ENCODE results near the gene TCF7L1. TPM values are rescaled to one million over a fixed set of nuclear protein-coding genes. Genes with fewer than 3 reads are reported as not detected.
"Not testable (repeated sequence)": the region's sequence is repeated elsewhere in the genome, so short reads cannot be mapped to it uniquely, and the experiment has no call there.

The TCF7L1 gene
- total RNA-seq, 1 experiment from 2014 or later: 1.1 TPM

GRCh38 chr2:85309699-85310321 lies 176.6 kb downstream of the TCF7L1 start:
- H3K9me3 Mint-ChIP-seq (ENCODE audit: unreplicated experiment): no peaks in the 10 kb centered on the region
- no peaks in the 10 kb centered on the region for H3K27me3 Mint-ChIP-seq (ENCODE audit: insufficient read depth, unreplicated experiment)
- ChIA-PET CTCF (interaction anchor here (0.5 to 5.0 kb wide), 8 partner anchors 9 to 294 kb away, joined by 3 to 31 read pairs (median 4); no protein-coding TSS in a partner anchor), POLR2A (interaction anchor here (1.5 kb wide), 1 partner anchor 18 kb away, joined by 7 read pairs; the partner anchor contains the start of gene TGOLN2)
- H3K4me3 Mint-ChIP-seq (ENCODE audit: unreplicated experiment): no peak overlapping the region
- intact Hi-C loops (cut with micrococcal nuclease): loop anchor here (5.0 kb wide), 1 partner anchor 242 kb away; no protein-coding TSS in a partner anchor
- peaks cover 10% of the 10 kb centered on the region for H3K36me3 Mint-ChIP-seq (ENCODE audit: insufficient read depth, unreplicated experiment)
- no peak overlapping the region for H3K27ac Mint-ChIP-seq (ENCODE audit: low read depth, unreplicated experiment)
- H3K4me1 Mint-ChIP-seq (ENCODE audit: insufficient read depth, unreplicated experiment): peaks cover 11% of the 10 kb centered on the region
- DNase-seq (ENCODE audit: unreplicated experiment): no peak
- TF ChIP-seq, protein P1, sequence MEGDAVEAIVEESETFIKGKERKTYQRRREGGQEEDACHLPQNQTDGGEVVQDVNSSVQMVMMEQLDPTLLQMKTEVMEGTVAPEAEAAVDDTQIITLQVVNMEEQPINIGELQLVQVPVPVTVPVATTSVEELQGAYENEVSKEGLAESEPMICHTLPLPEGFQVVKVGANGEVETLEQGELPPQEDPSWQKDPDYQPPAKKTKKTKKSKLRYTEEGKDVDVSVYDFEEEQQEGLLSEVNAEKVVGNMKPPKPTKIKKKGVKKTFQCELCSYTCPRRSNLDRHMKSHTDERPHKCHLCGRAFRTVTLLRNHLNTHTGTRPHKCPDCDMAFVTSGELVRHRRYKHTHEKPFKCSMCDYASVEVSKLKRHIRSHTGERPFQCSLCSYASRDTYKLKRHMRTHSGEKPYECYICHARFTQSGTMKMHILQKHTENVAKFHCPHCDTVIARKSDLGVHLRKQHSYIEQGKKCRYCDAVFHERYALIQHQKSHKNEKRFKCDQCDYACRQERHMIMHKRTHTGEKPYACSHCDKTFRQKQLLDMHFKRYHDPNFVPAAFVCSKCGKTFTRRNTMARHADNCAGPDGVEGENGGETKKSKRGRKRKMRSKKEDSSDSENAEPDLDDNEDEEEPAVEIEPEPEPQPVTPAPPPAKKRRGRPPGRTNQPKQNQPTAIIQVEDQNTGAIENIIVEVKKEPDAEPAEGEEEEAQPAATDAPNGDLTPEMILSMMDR (IDR thresholded peaks at IDR 0.05; ENCODE audit: unreplicated experiment): no peak
- BruUV-seq (replicated peaks): no TSS peak

DNA sequence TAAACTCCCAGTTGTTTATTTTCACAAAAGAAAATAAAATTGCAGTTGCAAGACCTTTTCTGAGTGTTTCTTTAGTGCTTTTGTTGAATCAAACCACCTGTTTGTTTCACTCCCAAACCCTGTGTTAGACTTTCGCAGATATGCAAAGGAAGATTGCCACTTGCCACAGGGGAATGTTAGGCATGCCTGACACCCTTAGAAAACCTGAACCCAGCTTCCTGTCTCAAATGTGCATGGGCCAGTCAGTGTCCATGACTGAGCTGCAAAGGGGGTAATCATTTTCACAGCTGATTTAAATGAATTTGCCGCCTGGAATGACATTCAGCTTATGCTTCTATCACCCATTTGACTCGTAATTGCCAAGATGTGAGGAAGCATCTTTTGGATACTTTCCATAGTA lies 177.1 kb downstream of the TCF7L1 start:
- CTCF ChIA-PET: interaction anchor here (0.6 to 2.0 kb wide), 6 partner anchors 9 to 295 kb away, joined by 3 to 9 read pairs (median 3); no protein-coding TSS in a partner anchor
- no TSS peak for BruUV-seq (replicated peaks)
- Mint-ChIP-seq H3K4me1 (ENCODE audit: insufficient read depth, unreplicated experiment) (peaks cover 11% of the 10 kb centered on the region), H3K36me3 (ENCODE audit: insufficient read depth, unreplicated experiment) (peaks cover 11% of the 10 kb centered on the region), H3K27me3 (ENCODE audit: insufficient read depth, unreplicated experiment) (no peaks in the 10 kb centered on the region), H3K27ac (ENCODE audit: low read depth, unreplicated experiment) (no peak overlapping the region), H3K4me3 (ENCODE audit: unreplicated experiment) (no peak overlapping the region), H3K9me3 (ENCODE audit: unreplicated experiment) (no peaks in the 10 kb centered on the region)
- TF ChIP-seq, protein P1 (IDR thresholded peaks at IDR 0.05; ENCODE audit: unreplicated experiment): no peak
- DNase-seq (ENCODE audit: unreplicated experiment): no peak
- POLR2A ChIA-PET: interaction anchor here (1.5 kb wide), 1 partner anchor 17 kb away, joined by 7 read pairs; the partner anchor contains the start of gene TGOLN2
- intact Hi-C loops (cut with micrococcal nuclease): loop anchor here (5.0 kb wide), 1 partner anchor 242 kb away; no protein-coding TSS in a partner anchor

DNA sequence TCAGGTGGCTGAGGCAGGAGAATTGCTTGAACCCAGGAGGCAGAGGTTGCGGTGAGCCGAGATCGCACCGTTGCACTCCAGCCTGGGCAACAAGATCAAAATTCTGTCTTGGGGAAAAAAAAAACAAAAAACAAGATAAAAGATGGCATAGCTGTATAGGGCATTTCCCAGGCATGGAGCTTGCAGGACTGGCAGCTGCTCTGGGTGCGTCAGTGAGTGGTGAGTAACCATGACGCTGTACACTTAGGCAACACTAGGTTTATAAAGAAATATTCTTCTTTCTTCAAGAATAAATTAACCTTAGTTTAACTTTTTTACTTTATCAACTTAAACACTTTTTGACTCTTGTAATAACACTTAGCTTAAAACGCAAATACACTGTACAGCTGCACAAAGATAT lies 179.2 kb downstream of the TCF7L1 start:
- DNase-seq (ENCODE audit: unreplicated experiment): peak; percentile 84
- intact Hi-C loops (cut with micrococcal nuclease): loop anchor here (5.0 kb wide), 1 partner anchor 240 kb away; no protein-coding TSS in a partner anchor
- Mint-ChIP-seq H3K27ac (ENCODE audit: low read depth, unreplicated experiment) (peak overlapping the region; percentile 79), H3K4me3 (ENCODE audit: unreplicated experiment) (no peak overlapping the region), H3K27me3 (ENCODE audit: insufficient read depth, unreplicated experiment) (no peaks in the 10 kb centered on the region), H3K36me3 (ENCODE audit: insufficient read depth, unreplicated experiment) (peaks cover 19% of the 10 kb centered on the region), H3K9me3 (ENCODE audit: unreplicated experiment) (no peaks in the 10 kb centered on the region), H3K4me1 (ENCODE audit: insufficient read depth, unreplicated experiment) (peaks cover 11% of the 10 kb centered on the region)
- TF ChIP-seq, protein P1 (IDR thresholded peaks at IDR 0.05; ENCODE audit: unreplicated experiment): no peak
- BruUV-seq (replicated peaks): no TSS peak
- CTCF ChIA-PET: interaction anchor here (1.0 to 2.6 kb wide), 4 partner anchors 12 to 387 kb away, joined by 3 to 16 read pairs (median 7); no protein-coding TSS in a partner anchor
- POLR2A ChIA-PET: interaction anchor here (0.6 to 4.3 kb wide), 7 partner anchors 14 to 853 kb away, joined by 3 to 42 read pairs (median 4); partner anchors contain the start of genes SUCLG1 and TGOLN2

- ChIA-PET CTCF (interaction anchor here (1.0 to 2.6 kb wide), 3 partner anchors 12 to 248 kb away, joined by 3 to 9 read pairs (median 4); no protein-coding TSS in a partner anchor), POLR2A (interaction anchor here (0.9 to 4.3 kb wide), 2 partner anchors 12 to 39 kb away, joined by 3 to 42 read pairs; partner anchors contain the start of gene TGOLN2)
- no TSS peak for BruUV-seq (replicated peaks)
- H3K9me3 Mint-ChIP-seq (ENCODE audit: unreplicated experiment): no peaks in the 10 kb centered on the region
- peak overlapping the region; percentile 94 for H3K27ac Mint-ChIP-seq (ENCODE audit: low read depth, unreplicated experiment)
- H3K36me3 Mint-ChIP-seq (ENCODE audit: insufficient read depth, unreplicated experiment): peaks cover 39% of the 10 kb centered on the region
- TF ChIP-seq, protein P1 (IDR thresholded peaks at IDR 0.05; ENCODE audit: unreplicated experiment): no peak
- intact Hi-C loops (cut with micrococcal nuclease): loop anchor here (5.0 kb wide), 1 partner anchor 237 kb away; no protein-coding TSS in a partner anchor
- no peak for DNase-seq (ENCODE audit: unreplicated experiment)
- H3K27me3 Mint-ChIP-seq (ENCODE audit: insufficient read depth, unreplicated experiment): no peaks in the 10 kb centered on the region
- peaks cover 22% of the 10 kb centered on the region for H3K4me1 Mint-ChIP-seq (ENCODE audit: insufficient read depth, unreplicated experiment)
- H3K4me3 Mint-ChIP-seq (ENCODE audit: unreplicated experiment): no peak overlapping the region
These were observed 181.7 kb downstream of the TCF7L1 start for GRCh38 chr2:85314884-85315242.

GRCh38 chr2:85315921-85316320 lies 182.7 kb downstream of the TCF7L1 start:
- Mint-ChIP-seq H3K36me3 (ENCODE audit: insufficient read depth, unreplicated experiment) (peaks cover 49% of the 10 kb centered on the region), H3K4me1 (ENCODE audit: insufficient read depth, unreplicated experiment) (peaks cover 30% of the 10 kb centered on the region)
- intact Hi-C loops (cut with micrococcal nuclease); H3K9me3 Mint-ChIP-seq (ENCODE audit: unreplicated experiment); BruUV-seq (replicated peaks); POLR2A ChIA-PET; DNase-seq (ENCODE audit: unreplicated experiment); CTCF ChIA-PET; H3K27ac Mint-ChIP-seq (ENCODE audit: low read depth, unreplicated experiment); H3K4me3 Mint-ChIP-seq (ENCODE audit: unreplicated experiment); H3K27me3 Mint-ChIP-seq (ENCODE audit: insufficient read depth, unreplicated experiment): not testable (repeated sequence)
